H9 (cell line): ENCODE measurements around the gene EDN1. TPM values are rescaled to one million over a fixed set of nuclear protein-coding genes. Genes with fewer than 3 reads are reported as not detected.

Source experiments
- DNase-seq: peaks from one replicate; pipeline ENCODE4 v3.0.0-alpha.2; 2017
- H2AFZ ChIP-seq: one replicate; pipeline ENCODE4 v1.6.1; 2013; ENCODE audit warnings: mild to moderate bottlenecking, low read length, control low read depth, moderate library complexity
- H2AK5ac ChIP-seq: 2 replicates; pipeline ENCODE4 v1.6.1; 2013; ENCODE audit warnings: low read length, control low read depth, mixed read lengths; ENCODE audit not compliant: insufficient read length
- H2BK120ac ChIP-seq: one replicate; pipeline ENCODE4 v1.6.1; 2013; ENCODE audit warnings: low read depth, mild to moderate bottlenecking, low read length, control low read depth, inconsistent platforms; ENCODE audit not compliant: poor library complexity, severe bottlenecking
- H2BK12ac ChIP-seq: 2 replicates; pipeline ENCODE4 v1.6.1; 2013; ENCODE audit warnings: low read length, control low read depth, mixed read lengths, low read depth; ENCODE audit not compliant: insufficient read length
- H2BK15ac ChIP-seq: 2 replicates; pipeline ENCODE4 v1.6.1; 2013; ENCODE audit warnings: low read depth, low read length, control low read depth
- H2BK20ac ChIP-seq: one replicate; pipeline ENCODE4 v1.6.1; 2013; ENCODE audit warnings: low read depth, mild to moderate bottlenecking, low read length, control low read depth, inconsistent platforms; ENCODE audit not compliant: poor library complexity, severe bottlenecking
- H2BK5ac ChIP-seq: 2 replicates; pipeline ENCODE4 v1.6.1; 2013; ENCODE audit warnings: low read length, control low read depth, mixed read lengths; ENCODE audit not compliant: insufficient read length
- H3K14ac ChIP-seq: 2 replicates; pipeline ENCODE4 v1.6.1; 2013; ENCODE audit warnings: low read length, control low read depth; ENCODE audit not compliant: insufficient read depth
- H3K18ac ChIP-seq: 2 replicates; pipeline ENCODE4 v1.6.1; 2013; ENCODE audit warnings: low read depth, mild to moderate bottlenecking, mixed read lengths, low read length, control low read depth; ENCODE audit not compliant: insufficient read length
- H3K23ac ChIP-seq: 2 replicates; pipeline ENCODE4 v1.6.1; 2013; ENCODE audit warnings: low read length, control low read depth, mixed read lengths, low read depth; ENCODE audit not compliant: insufficient read length
- H3K23me2 ChIP-seq: 2 replicates; pipeline ENCODE4 v1.6.1; 2013; ENCODE audit warnings: low read depth, mild to moderate bottlenecking, mixed read lengths, low read length, control low read depth; ENCODE audit not compliant: insufficient read length, poor library complexity, severe bottlenecking
- H3K27ac ChIP-seq: 2 replicates; pipeline ENCODE4 v1.5.1; 2013; ENCODE audit warnings: low read length, control low read depth, mixed read lengths, low read depth; ENCODE audit not compliant: insufficient read length
- H3K27me3 ChIP-seq: 2 replicates; pipeline ENCODE4 v1.6.1; 2013; ENCODE audit warnings: low read length, control low read depth, inconsistent platforms; ENCODE audit not compliant: insufficient read depth
- H3K4ac ChIP-seq: 2 replicates; pipeline ENCODE4 v1.6.1; 2013; ENCODE audit warnings: low read depth, mild to moderate bottlenecking, control low read depth, inconsistent platforms, low read length, moderate library complexity
- H3K4me1 ChIP-seq: 2 replicates; pipeline ENCODE4 v1.6.1; 2013; ENCODE audit warnings: low read length, control low read depth, inconsistent platforms; ENCODE audit not compliant: insufficient read depth
- H3K4me2 ChIP-seq: 2 replicates; pipeline ENCODE4 v1.6.1; 2013; ENCODE audit warnings: low read length, control low read depth, mixed read lengths; ENCODE audit not compliant: insufficient read length, insufficient read depth
- H3K56ac ChIP-seq: 2 replicates; pipeline ENCODE4 v1.6.1; 2013; ENCODE audit warnings: low read depth, mild to moderate bottlenecking, mixed read lengths, low read length, control low read depth; ENCODE audit not compliant: insufficient read length
- H3K79me1 ChIP-seq: 2 replicates; pipeline ENCODE4 v1.6.1; 2013; ENCODE audit warnings: low read depth, mild to moderate bottlenecking, moderate library complexity, low read length, control low read depth, inconsistent platforms; ENCODE audit not compliant: insufficient read depth, poor library complexity, severe bottlenecking
- H3K79me2 ChIP-seq: 2 replicates; pipeline ENCODE4 v1.6.1; 2013; ENCODE audit warnings: low read length, control low read depth, inconsistent platforms; ENCODE audit not compliant: insufficient read depth
- H3K9ac ChIP-seq: 2 replicates; pipeline ENCODE4 v1.6.1; 2013; ENCODE audit warnings: low read length, control low read depth, mixed read lengths; ENCODE audit not compliant: insufficient read length; ENCODE audit errors: extremely low read depth
- H3K9me3 ChIP-seq: one replicate; pipeline ENCODE4 v1.6.1; 2013; ENCODE audit warnings: low read depth, low read length, inconsistent platforms; ENCODE audit not compliant: control insufficient read depth
- H3T11ph ChIP-seq: one replicate; pipeline ENCODE4 v1.6.1; 2013; ENCODE audit warnings: mild to moderate bottlenecking, low read length, control low read depth, inconsistent platforms
- H4K20me1 ChIP-seq: one replicate; pipeline ENCODE4 v1.6.1; 2013; ENCODE audit not compliant: control insufficient read depth, insufficient read length, insufficient read depth
- H4K5ac ChIP-seq: 2 replicates; pipeline ENCODE4 v1.6.1; 2013; ENCODE audit warnings: low read depth, mild to moderate bottlenecking, mixed read lengths, low read length, control low read depth; ENCODE audit not compliant: insufficient read length
- H4K8ac ChIP-seq: replicated peaks from 2 replicates; pipeline ENCODE4 v1.6.1; 2013; ENCODE audit warnings: low read length, control low read depth, mixed read lengths, low read depth; ENCODE audit not compliant: insufficient read length
- H4K91ac ChIP-seq: 2 replicates; pipeline ENCODE4 v1.6.1; 2013; ENCODE audit warnings: low read depth, mild to moderate bottlenecking, moderate library complexity, mixed read lengths, low read length, control low read depth; ENCODE audit not compliant: insufficient read length
- H3K27ac Mint-ChIP-seq, 3 experiments: 2 replicates in 2 of 3; 3 replicates in 1 of 3; pipeline ENCODE4 v1.8.0; 2020 to 2021; ENCODE audit warnings: mixed read lengths in 3 of 3, mild to moderate bottlenecking in 1 of 3, moderate library complexity in 1 of 3
- H3K27me3 Mint-ChIP-seq: 2 replicates; pipeline ENCODE4 v1.8.0; 2021; ENCODE audit warnings: low read depth, mild to moderate bottlenecking, moderate library complexity, mixed read lengths
- H3K36me3 Mint-ChIP-seq, 3 experiments: 2 replicates in 2 of 3; 3 replicates in 1 of 3; pipeline ENCODE4 v1.8.0; 2020 to 2021; ENCODE audit warnings: low read depth in 3 of 3, mixed read lengths in 3 of 3; ENCODE audit not compliant: insufficient read depth in 1 of 3
- H3K4me1 Mint-ChIP-seq, 2 experiments: 2 replicates each; pipeline ENCODE4 v1.8.0; 2020; ENCODE audit warnings: mixed read lengths in 2 of 2
- H3K4me3 Mint-ChIP-seq, 2 experiments: 2 replicates in 1 of 2; 3 replicates in 1 of 2; pipeline ENCODE4 v1.8.0; 2020 to 2021; ENCODE audit warnings: mild to moderate bottlenecking in 2 of 2, mixed read lengths in 2 of 2, moderate library complexity in 1 of 2
- H3K9me3 Mint-ChIP-seq, 2 experiments: 2 replicates in 1 of 2; 3 replicates in 1 of 2; pipeline ENCODE4 v1.8.0; 2020; ENCODE audit warnings: mild to moderate bottlenecking in 2 of 2, mixed read lengths in 2 of 2, moderate library complexity in 1 of 2
- WGBS: extraction: QIAGEN DNeasy Blood & Tissue Kit; methylation state at CpG from one replicate; pipeline ENCODE4 v1.1.7; 2013; ENCODE audit warnings: missing lambda C conversion rate, low lambda C conversion rate, mixed read lengths; ENCODE audit not compliant: insufficient read length; ENCODE audit errors: extremely low coverage; 5-methylcytosine and 5-hydroxymethylcytosine counted together
- total RNA-seq: library from RNA; stranded (reverse); gene quantifications from 2 replicates; pipeline ENCODE4 v1.2.1, GENCODE V29; 2021
- TF ChIP-seq, protein P1 (sequence below): fragments of 200-600 bp; sonication (generic); conservative IDR thresholded peaks from 3 replicates; pipeline ENCODE4 v1.8.0; 2021; ENCODE audit warnings: antibody characterized with exemption, mild to moderate bottlenecking

The EDN1 gene
- total RNA-seq, 1 experiment from 2014 or later, result 2.1 TPM

- no peak overlapping the region for H4K5ac ChIP-seq
- no peak overlapping the region for H3K9ac ChIP-seq
- no peak overlapping the region for H2BK5ac ChIP-seq
- H3K56ac ChIP-seq, result no peak overlapping the region
- TF ChIP-seq, protein P1, sequence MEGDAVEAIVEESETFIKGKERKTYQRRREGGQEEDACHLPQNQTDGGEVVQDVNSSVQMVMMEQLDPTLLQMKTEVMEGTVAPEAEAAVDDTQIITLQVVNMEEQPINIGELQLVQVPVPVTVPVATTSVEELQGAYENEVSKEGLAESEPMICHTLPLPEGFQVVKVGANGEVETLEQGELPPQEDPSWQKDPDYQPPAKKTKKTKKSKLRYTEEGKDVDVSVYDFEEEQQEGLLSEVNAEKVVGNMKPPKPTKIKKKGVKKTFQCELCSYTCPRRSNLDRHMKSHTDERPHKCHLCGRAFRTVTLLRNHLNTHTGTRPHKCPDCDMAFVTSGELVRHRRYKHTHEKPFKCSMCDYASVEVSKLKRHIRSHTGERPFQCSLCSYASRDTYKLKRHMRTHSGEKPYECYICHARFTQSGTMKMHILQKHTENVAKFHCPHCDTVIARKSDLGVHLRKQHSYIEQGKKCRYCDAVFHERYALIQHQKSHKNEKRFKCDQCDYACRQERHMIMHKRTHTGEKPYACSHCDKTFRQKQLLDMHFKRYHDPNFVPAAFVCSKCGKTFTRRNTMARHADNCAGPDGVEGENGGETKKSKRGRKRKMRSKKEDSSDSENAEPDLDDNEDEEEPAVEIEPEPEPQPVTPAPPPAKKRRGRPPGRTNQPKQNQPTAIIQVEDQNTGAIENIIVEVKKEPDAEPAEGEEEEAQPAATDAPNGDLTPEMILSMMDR, result no peak
- H3K36me3 Mint-ChIP-seq, result no peaks in the 10 kb centered on the region
- no peaks in the 10 kb centered on the region for H3K79me2 ChIP-seq
- H3K23me2 ChIP-seq, result no peaks in the 10 kb centered on the region
- H3K4me1 Mint-ChIP-seq, result no peaks in the 10 kb centered on the region
- H3K79me1 ChIP-seq, result no peaks in the 10 kb centered on the region
- H3K9me3 ChIP-seq, result no peaks in the 10 kb centered on the region
- no peak overlapping the region for H3K4me2 ChIP-seq
- H3K4ac ChIP-seq, result no peak overlapping the region
- H3K23ac ChIP-seq, result no peak overlapping the region
- H2AFZ ChIP-seq, result no peak overlapping the region
- no peak overlapping the region for H2BK20ac ChIP-seq
- H3K18ac ChIP-seq, result no peak overlapping the region
- no peak overlapping the region for H4K8ac ChIP-seq
- no peak overlapping the region for H4K91ac ChIP-seq
- no peak overlapping the region for H3T11ph ChIP-seq
- no peak overlapping the region for H2BK12ac ChIP-seq
- no peaks in the 10 kb centered on the region for H3K27me3 ChIP-seq
- H3K4me1 ChIP-seq, result no peaks in the 10 kb centered on the region
- H2AK5ac ChIP-seq, result no peak overlapping the region
- no peak overlapping the region for H2BK120ac ChIP-seq
- H2BK15ac ChIP-seq, result no peak overlapping the region
- DNase-seq, result no peak
- no peak overlapping the region for H3K14ac ChIP-seq
- no peak overlapping the region for H3K4me3 Mint-ChIP-seq
- no peaks in the 10 kb centered on the region for H3K9me3 Mint-ChIP-seq
- H4K20me1 ChIP-seq, result no peaks in the 10 kb centered on the region
- 100% methylated on average over 1 of the region's 7 CpGs for WGBS
- no peak overlapping the region for H3K27ac ChIP-seq
- no peaks in the 10 kb centered on the region for H3K27me3 Mint-ChIP-seq
- no peak overlapping the region for H3K27ac Mint-ChIP-seq
These were observed 28.7 kb upstream of the EDN1 start for GRCh38 chr6:12261502-12261901.
